ENCODE data around the gene BIRC2.

DNA sequence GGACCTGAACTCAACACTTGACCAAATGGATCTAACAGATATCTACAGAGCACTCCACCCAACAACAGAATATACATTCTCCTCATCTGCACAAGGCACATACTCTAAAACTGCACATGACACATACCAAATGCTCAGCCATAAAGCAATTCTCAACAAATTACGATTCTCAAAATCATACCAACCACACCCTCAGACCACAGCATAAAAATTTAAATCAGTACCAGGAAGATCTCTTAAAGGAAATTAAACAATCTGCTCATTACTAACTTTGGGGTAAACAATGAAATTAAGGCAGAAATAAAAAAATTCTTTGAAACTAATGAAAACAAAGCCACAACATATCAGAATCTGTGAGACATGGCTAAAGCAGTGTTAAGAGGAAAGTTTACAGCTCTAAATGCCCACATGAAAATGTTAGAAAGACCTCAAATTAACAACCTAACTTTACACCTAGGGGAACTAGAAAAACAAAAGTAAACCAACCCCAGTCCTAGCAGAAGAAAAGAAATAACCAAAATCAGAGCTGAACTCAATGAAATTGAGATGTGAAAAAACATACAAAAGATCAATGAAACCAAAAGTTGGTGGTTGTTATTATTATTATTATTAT lies 68.4 kb downstream of the BIRC2 start:
- TF ChIP-seq, protein P1, sequence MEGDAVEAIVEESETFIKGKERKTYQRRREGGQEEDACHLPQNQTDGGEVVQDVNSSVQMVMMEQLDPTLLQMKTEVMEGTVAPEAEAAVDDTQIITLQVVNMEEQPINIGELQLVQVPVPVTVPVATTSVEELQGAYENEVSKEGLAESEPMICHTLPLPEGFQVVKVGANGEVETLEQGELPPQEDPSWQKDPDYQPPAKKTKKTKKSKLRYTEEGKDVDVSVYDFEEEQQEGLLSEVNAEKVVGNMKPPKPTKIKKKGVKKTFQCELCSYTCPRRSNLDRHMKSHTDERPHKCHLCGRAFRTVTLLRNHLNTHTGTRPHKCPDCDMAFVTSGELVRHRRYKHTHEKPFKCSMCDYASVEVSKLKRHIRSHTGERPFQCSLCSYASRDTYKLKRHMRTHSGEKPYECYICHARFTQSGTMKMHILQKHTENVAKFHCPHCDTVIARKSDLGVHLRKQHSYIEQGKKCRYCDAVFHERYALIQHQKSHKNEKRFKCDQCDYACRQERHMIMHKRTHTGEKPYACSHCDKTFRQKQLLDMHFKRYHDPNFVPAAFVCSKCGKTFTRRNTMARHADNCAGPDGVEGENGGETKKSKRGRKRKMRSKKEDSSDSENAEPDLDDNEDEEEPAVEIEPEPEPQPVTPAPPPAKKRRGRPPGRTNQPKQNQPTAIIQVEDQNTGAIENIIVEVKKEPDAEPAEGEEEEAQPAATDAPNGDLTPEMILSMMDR (IDR thresholded peaks at IDR 0.05), result no peak
- TF ChIP-seq POLR2A (IDR thresholded peaks at IDR 0.05), result no peak
